SKM-1 treated with dmso at 0.1 percent for 144 hours (cell line): ENCODE measurements around the gene TBL1X.

Source experiments
- DNase-seq: peaks from one replicate; lab custom pipeline; 2025; ENCODE audit not compliant: unreplicated experiment; lab: John Stamatoyannopoulos, UW

The TBL1X gene

GRCh38 chrX:9578083-9578779 is 113.4 kb downstream of the TBL1X start:
- no peak for DNase-seq

DNA sequence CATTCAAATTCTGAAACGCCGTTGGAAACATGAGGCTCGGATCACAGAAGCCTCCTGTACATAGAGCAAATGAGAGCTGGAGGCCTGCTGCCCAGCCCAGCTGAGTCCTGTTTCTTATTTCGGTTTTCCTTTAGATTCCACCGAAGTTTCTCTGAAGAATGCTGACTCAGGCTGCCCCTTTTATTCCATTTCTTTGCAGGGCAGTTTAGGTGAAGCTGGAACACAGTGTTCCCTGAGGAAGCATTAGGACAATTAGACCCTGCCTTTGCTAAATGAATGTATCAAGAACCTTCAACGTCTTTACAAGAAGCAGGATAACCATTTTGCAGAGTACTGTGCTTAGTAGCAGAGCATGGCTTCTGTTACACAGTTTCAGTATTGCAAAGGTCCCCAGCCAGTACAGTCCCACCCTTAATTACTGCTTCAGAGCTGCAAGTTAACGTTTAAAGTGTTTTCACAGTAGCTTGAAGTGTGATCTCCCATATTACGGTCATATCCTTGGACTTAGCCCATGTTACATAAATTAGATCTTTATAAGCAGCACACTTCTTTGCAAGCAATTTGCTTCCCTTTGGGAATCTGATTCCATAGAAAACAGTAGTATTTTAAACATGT is 117.0 kb downstream of the TBL1X start:
- DNase-seq, result no peak

DNA sequence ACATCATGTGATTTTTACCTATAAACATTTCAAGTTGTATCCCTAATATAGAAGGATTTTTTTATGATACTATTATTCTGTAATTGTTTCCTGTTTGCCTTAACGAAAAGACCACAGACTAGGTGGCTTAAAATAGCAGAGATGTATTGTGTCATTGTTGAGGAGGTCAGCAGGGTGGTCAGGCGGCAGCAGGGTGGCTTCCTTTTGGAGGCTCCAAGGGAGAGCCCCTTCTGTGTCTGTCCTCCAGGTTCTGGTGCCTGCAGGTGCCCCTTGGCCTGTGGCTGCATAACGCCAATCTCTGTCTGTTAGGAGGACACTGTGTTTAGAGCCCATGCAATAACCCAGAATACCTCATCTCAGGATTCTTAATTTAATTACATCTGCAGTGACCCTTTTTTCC is 118.1 kb downstream of the TBL1X start:
- no peak for DNase-seq

DNA sequence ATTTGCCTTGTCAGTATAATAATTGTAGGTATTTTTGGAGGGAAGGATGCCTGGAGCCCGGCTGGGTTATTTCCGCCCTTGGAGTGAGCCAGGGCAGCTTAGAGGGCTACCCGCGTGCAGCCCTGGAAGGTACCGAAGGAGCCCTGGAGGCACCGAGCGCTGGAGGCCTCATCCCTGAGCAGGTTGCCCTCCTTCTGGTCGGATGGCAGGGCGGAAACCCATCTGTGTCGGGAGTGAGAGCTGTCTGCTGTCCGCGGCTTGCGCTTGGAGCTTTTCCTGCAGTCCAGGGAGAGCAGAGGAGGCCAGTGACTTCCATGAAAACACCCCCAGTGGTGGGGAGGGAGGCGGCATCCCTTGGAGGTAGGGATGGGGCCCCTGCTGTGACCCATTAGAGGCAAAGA is 122.1 kb downstream of the TBL1X start:
- no peak for DNase-seq

DNA sequence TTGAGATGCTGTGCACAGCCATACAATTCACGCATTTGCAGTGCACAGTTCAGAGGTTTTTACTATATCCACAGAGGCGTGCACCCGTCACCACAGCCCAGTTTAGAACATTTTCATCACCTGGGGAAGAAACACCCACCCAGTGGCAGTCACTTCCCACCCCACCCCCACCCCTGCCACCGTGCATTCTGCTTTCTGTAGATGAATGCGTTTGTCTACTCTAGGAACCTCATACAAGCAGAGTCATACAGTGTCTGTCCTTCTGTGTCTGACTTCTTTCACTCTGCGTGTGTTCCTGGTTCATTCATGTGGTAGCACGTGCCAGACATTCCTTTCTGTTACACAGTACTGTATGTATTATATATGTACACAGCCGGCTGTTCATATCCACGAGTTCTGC is 122.8 kb downstream of the TBL1X start:
- DNase-seq, result no peak

- DNase-seq, result no peak
These were observed 126.6 kb downstream of the TBL1X start for GRCh38 chrX:9591496-9591895.

DNA sequence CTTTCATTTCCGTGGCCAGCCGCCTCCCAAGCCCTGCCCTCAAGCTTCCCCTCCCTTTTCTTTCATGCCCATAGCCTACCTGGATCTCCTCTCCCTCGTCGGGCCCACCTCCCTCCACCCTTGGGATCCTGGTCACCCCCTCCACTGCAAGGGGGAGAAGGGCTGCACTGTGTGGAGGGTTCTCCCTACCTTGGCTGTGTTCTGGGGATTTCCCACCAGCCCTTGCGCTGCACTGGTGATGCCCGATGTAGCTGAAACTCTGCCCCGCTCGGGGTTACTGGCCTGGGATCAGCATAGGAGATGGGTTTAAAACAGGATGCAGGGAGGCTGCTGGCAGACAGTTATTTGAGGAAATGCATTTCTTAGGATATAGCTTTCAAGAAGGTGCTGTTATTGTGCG is 128.9 kb downstream of the TBL1X start:
- DNase-seq, result no peak

DNA sequence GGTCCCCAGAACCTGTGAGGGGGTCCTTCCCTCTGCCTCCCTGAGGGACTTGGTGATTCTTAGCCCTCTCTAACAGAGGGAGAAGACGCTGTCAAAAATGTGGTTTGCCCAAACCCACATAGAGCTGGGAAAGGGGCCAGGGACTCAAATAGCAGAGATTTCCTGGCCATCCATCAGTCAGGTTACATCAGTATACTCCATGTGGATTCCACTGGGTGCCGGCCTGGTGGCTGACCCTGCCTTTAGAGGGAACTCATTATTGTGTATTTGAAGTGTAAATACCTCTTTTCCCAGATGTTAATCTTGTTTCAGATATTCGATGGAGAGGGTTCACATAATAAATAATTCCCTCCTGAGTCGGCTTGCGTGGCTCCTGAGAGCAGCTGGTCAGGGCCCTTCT is 130.3 kb downstream of the TBL1X start:
- no peak for DNase-seq

DNA sequence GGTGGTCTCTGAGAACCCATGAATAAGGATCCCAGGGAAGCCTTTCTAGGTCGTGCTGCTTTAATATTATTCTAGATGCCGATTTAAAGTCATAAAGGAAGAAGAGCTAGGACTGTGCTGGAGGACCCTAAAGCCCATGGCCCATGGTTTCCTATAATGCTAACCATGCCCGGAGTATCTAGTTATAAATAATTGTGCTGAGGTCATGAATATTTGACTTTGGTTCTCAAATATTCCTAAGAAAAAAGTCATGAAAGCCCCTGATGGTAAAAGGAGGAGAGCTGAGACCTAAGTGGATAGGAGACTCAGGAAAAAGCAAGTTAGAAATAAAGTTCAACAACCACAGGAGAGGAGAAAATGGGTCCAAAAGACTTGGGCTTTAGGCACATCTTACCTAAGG is 132.0 kb downstream of the TBL1X start:
- no peak for DNase-seq

GRCh38 chrX:9597361-9598035 is 132.6 kb downstream of the TBL1X start:
- no peak for DNase-seq

DNA sequence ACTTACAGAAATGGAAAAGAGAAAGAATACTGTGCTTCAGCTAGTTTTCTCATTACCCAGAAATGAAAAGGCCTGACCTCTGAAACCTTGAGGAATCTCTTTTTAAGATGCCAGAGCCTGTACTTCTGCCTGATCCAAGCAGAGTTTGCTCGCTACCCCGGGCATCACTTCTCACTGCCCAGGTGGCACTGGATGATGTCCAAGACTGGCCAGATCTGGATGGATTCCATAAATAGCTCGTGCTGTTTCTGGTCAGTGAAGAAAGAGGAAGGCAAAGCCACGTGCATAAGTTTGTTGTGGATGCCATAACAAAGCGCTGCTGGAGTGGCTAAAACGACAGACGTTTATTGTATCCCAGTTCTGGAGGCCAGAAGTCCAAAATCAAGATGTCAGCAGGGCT is 133.5 kb downstream of the TBL1X start:
- DNase-seq, result no peak

- no peak for DNase-seq
These were observed 139.5 kb downstream of the TBL1X start for GRCh38 chrX:9604111-9604907.

DNA sequence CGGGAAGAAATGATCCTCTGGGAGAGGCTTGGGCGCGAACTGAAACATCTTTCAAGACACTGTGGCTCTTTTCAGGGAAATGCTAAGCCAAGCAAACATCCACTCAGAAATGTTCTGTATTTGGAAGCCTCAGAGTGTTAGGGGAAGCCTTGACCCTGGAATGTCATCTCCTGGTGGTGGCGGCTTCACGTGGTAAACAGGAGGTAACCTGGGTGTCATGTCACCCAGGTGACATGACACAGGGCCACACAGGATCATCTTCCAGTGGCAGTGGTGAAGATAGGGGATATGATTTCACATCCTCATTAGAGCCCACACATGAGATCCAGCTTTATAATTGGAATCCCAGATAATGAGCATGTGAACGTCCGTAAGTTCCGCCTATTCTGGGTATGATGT is 140.0 kb downstream of the TBL1X start:
- no peak for DNase-seq

DNA sequence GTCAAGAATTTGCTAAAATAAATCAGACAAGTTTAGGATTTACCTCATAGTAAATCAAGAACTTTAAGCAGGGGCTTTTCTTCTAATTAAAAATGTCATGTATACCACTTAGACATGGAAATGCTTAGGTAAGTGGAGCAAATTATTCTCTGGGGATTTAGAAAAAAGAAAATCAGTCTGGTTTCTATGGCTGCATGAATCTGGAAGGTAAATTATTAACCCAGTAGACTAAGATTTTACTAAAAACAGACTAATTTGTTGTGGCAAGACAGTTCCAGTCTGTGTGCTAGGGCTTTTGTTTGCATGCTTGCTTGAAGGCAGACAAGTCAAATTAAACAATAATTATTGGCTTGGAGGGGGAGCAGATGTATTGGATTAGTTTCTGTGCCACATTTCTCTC is 140.6 kb downstream of the TBL1X start:
- DNase-seq, result no peak

DNA sequence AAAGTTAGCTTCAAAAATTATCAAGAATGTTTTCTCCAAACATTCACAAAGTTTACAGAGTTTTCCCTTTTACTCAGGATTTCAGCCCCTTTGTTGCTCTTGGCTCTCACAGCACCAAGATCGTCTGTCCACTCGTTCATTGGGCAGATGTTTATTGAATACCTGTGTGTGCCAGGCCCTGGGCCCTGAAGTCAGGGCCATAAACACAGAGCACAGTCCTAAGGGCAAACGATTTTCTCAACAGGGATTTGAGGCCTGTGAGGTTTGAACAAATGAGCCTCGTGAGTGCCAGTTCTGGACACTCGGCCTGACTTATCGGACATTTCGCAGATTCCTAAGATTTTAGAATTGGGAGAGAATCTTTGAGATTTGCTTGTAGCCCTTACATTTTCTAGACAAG is 142.1 kb downstream of the TBL1X start:
- no peak for DNase-seq

DNA sequence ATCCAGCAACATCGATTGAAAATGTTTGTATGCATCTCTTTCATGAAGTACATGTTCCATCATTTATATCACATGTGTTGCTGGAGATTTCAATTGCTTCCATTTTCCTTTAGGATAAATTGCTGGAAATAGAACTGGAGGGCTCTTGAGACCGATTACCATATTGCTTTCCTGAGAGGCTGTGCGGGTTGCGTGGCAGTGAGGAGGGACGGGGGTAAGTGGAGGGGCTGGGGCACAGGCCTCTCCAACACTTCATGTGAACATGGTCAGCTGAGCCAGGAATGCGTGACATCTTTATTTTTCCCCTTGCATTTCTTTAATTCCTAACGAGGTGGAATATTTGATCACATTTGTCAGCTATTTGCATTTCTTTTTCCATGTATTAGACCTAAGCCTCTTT is 144.6 kb downstream of the TBL1X start:
- DNase-seq, result no peak

DNA sequence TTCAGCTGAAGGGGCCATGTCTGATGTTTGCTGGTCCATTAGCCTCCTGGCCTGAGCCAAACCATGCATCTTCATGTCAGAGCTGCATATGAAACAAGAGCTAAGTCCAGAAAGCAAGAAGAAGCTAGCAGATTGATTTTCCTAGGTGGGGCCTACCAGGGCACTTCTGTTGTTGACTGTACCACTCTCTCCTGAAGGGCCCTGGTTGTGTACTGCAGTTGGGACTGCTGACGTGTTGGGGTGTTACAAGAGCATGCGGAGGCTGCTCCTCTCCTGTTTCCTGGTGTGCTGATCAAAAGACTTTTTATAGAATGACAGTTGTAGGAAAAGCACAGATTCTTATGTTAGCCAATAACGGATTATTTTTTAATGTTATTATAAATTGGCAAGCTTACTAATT is 145.1 kb downstream of the TBL1X start:
- DNase-seq, result no peak

GRCh38 chrX:9610771-9611392 is 146.0 kb downstream of the TBL1X start:
- no peak for DNase-seq

- DNase-seq, result no peak
These were observed 146.7 kb downstream of the TBL1X start for GRCh38 chrX:9611436-9612145.

DNA sequence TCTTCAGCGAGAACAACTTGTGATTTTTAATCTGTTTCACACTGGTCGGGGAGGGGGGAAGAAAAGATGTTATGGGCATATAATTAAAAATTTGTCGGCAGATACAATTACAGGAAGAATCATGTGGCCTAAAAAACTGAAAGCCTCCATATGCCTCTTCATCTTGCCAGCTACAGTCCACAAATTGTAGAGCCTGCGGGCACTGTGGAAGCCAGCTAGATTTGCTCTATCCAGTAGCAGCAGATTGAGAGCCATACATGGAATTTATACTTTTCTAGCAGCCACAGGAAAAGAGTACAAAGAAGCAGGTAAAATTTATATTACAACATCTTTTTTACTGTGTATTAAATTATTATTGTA is 147.3 kb downstream of the TBL1X start:
- no peak for DNase-seq

DNA sequence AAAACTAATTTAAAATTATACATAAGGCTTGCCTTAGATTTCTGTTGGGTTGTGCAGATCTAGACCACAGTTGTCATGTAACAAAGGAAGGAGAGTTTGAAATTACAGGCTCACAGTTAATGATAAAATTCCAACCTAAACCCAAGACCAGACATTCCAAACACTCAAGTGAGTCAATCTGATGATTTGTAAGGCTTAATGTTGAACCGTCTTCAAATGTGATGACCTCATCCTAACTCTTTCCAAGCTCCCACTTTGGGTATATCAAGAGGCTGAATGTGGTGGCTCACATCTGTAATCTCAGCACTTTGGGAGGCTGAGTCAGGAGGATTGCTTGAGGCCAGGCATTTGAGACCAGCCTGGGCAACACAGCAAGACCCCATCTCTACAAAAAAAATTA is 149.2 kb downstream of the TBL1X start:
- DNase-seq, result no peak
